ENCODE results near the gene DNAAF3. TPM values are rescaled to one million over a fixed set of nuclear protein-coding genes. Genes with fewer than 3 reads are reported as not detected.

The DNAAF3 gene
- total RNA-seq, 3 donors from 2014 or later = 0.54 to 1.0 (median 0.69) TPM

DNA sequence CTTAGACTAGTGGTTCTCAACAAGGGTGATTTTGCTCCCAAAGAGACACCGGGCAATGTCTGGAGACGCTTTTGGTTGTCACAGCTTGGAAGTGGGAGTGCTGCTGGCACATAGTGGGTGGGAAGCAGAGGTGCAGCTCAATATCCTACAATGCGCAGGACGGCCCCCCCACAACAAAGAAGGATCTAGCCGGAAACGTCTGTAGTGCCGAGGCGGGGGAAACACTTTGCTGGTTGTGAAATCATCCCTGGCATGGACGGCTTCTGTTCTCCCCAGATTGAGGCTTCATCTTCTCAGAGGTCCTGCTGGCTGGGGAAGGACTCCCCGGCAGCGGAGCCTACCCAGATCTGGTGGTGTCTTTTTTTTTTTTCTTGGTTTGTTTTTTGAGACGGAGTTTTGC is 27.1 kb upstream of the DNAAF3 start:
- intact Hi-C loops (cut with DNase I, micrococcal nuclease) = no loop called here
- H3K4me3 ChIP-seq = no peak overlapping the region
- TF ChIP-seq, protein P1, sequence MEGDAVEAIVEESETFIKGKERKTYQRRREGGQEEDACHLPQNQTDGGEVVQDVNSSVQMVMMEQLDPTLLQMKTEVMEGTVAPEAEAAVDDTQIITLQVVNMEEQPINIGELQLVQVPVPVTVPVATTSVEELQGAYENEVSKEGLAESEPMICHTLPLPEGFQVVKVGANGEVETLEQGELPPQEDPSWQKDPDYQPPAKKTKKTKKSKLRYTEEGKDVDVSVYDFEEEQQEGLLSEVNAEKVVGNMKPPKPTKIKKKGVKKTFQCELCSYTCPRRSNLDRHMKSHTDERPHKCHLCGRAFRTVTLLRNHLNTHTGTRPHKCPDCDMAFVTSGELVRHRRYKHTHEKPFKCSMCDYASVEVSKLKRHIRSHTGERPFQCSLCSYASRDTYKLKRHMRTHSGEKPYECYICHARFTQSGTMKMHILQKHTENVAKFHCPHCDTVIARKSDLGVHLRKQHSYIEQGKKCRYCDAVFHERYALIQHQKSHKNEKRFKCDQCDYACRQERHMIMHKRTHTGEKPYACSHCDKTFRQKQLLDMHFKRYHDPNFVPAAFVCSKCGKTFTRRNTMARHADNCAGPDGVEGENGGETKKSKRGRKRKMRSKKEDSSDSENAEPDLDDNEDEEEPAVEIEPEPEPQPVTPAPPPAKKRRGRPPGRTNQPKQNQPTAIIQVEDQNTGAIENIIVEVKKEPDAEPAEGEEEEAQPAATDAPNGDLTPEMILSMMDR (IDR thresholded peaks at IDR 0.05) = no peak
- no peak for DNase-seq
- H3K36me3 ChIP-seq (ENCODE audit: low read depth) = no peaks in the 10 kb centered on the region
- H3K4me1 ChIP-seq (ENCODE audit: low read depth) = no peaks in the 10 kb centered on the region
- H3K9me3 ChIP-seq = no peaks in the 10 kb centered on the region
- no peak for ATAC-seq

DNA sequence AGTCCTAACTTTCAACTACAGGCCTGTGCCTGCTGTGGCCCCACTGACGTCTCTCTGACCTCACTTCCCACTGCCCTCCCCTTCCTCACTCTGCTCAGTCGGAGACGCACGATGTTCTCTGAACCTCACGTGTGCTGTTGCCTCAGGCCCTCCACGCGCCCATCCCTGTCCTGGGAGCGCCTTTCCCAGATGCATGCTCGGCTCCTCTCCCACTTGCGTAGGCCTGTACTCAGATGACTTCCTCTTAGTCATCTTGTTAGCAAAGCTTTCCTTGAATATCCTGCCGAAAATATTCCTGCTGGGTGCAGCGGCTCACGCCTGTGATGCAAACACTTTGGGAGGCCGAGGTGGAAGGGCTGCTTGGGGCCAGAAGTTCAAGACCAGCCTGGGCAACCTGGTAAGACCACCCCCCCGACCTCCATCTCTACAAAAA is 23.0 kb upstream of the DNAAF3 start:
- intact Hi-C loops (cut with DNase I, micrococcal nuclease) = no loop called here
- ATAC-seq = peak; percentile 36
- DNase-seq = no peak

DNA sequence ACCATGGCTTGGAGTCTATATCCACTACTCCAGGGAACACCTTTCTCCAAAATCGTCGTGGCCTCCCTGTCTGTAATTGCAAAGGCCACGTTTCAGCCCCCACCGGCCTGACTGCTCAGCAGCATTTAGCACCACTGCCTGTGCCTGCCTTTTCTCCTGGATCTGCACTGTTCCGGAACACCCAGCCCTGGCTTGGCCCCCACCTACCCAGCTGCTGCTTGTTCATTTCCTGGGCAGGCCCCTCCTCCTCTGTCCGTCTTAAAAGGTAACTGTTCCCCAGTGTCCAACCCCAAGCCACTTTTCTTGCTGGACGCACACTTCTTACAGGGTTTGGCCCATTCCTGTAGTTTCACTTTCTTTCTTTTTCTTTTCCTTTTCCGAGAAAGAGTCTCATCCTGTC is 22.2 kb upstream of the DNAAF3 start:
- DNase-seq = no peak
- no peak overlapping the region for H3K4me3 ChIP-seq
- H3K4me1 ChIP-seq (ENCODE audit: low read depth) = no peaks in the 10 kb centered on the region
- H3K9me3 ChIP-seq = no peaks in the 10 kb centered on the region
- TF ChIP-seq, protein P1 (IDR thresholded peaks at IDR 0.05) = no peak
- H3K36me3 ChIP-seq (ENCODE audit: low read depth) = no peaks in the 10 kb centered on the region
- intact Hi-C loops (cut with DNase I, micrococcal nuclease) = no loop called here
- ATAC-seq = peak; percentile 16

More for the DNA sequence above, 23.0 kb upstream of the DNAAF3 start:
- no peaks in the 10 kb centered on the region for H3K36me3 ChIP-seq (ENCODE audit: low read depth)
- TF ChIP-seq, protein P1 (IDR thresholded peaks at IDR 0.05) = no peak
- no peaks in the 10 kb centered on the region for H3K9me3 ChIP-seq
- no peak overlapping the region for H3K4me3 ChIP-seq
- no peaks in the 10 kb centered on the region for H3K4me1 ChIP-seq (ENCODE audit: low read depth)

DNA sequence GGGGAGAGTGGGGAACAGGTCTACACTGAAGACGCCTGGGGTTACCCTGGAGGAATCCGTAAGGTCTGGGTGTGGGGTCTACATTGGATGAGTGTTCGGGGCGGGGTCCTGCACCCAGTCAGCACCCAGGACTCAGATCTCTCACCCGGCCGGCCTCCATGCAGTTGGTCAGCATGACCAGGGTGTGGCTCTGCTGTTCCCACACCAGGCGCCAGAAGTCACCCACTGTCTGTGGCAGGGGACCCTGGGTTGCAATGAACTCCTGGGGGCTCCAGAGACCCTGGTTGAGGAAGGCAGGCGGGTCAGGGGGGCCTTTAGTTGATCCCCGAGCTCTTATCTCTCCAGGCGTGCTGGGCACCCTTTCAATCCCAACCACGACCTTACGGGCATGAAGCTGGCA is 19.7 kb upstream of the DNAAF3 start:
- no peak for ATAC-seq
- intact Hi-C loops (cut with DNase I, micrococcal nuclease) = no loop called here
- TF ChIP-seq, protein P1 (IDR thresholded peaks at IDR 0.05) = no peak
- Histone ChIP-seq H3K36me3 (ENCODE audit: low read depth) (no peaks in the 10 kb centered on the region), H3K4me3 (no peak overlapping the region), H3K4me1 (ENCODE audit: low read depth) (no peaks in the 10 kb centered on the region), H3K9me3 (no peaks in the 10 kb centered on the region)
- no peak for DNase-seq

DNA sequence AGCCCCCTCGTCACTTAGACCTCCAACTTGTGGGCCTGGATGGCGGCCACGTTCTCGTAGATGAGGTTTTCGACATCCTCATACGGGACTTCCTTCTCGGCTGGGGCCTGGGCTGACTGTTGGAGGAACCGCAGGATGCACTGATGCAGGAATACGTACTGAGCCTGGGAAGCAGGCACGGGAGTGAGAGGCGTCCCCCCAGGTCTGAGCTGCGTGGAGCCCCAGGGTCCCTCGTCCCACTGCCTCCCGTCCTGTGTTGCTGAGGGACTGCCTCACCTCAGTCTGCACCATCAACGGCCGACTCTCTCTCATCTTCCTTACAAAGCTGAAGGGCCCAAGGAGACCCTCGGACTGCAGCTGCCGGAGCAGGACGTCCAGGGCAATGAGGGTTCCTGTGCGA is 15.3 kb upstream of the DNAAF3 start:
- Histone ChIP-seq H3K4me1 (ENCODE audit: low read depth) (peaks cover 13% of the 10 kb centered on the region), H3K4me3 (no peak overlapping the region), H3K36me3 (ENCODE audit: low read depth) (no peaks in the 10 kb centered on the region), H3K9me3 (no peaks in the 10 kb centered on the region)
- ATAC-seq = no peak
- DNase-seq = no peak
- TF ChIP-seq, protein P1 (IDR thresholded peaks at IDR 0.05) = no peak
- intact Hi-C loops (cut with DNase I, micrococcal nuclease) = no loop called here
